K562 (cell line): ENCODE measurements around the gene GADD45G. TPM values are rescaled to one million over a fixed set of nuclear protein-coding genes. Genes with fewer than 3 reads are reported as not detected.

ENCODE experiments used
- ATAC-seq: fragments of 200-7000 bp; cut with Tn5 transposase; 3 replicates; pipeline ENCODE4 v1.9.1; 2020; ENCODE audit warnings: moderate library complexity
- BruUV-seq: library from RNA; stranded (reverse); fragments of 400-500 nt; replicated peaks from 2 replicates; lab custom pipeline; 2021; lab: Mats Ljungman, UMichigan
- CTCF ChIA-PET: fragments of 300-600 bp; formaldehyde crosslinking; extraction: SDS; loops from one replicate; lab custom pipeline; 2021; ENCODE audit warnings: low intra/inter-chr PET ratio; lab: Yijun Ruan, JAX
- POLR2A ChIA-PET: fragments of 300-600, 350-650 bp; sonication (Branson Sonifier 250); formaldehyde crosslinking; extraction: SDS; loops from one replicate; lab custom pipeline; 2021; ENCODE audit warnings: antibody characterized with exemption, inconsistent platforms; lab: Yijun Ruan, JAX
- DNase-seq, 4 experiments: peaks; one replicate each; pipeline versions ENCODE4 v3.0.0 to v3.0.0-alpha.2; 2011 to 2018; ENCODE audit warnings: low spot score in 3 of 4, mixed read lengths in 3 of 4; ENCODE audit errors: extremely low read depth in 1 of 4
- FAIRE-seq: peaks from 2 replicates; lab custom pipeline; 2011; peaks lifted over from hg19 to GRCh38; lab: Jason Lieb, UNC
- H2AFZ ChIP-seq: 2 replicates; pipeline ENCODE4 v1.6.0; 2011; ENCODE audit warnings: low read depth, low read length, control low read depth, inconsistent platforms
- H3K27ac ChIP-seq: fragments of 200-600 bp; 3 replicates; pipeline ENCODE4 v1.8.0; 2011; ENCODE audit warnings: low read depth, mild to moderate bottlenecking, control low read depth, inconsistent platforms, low read length, moderate library complexity, mixed read lengths; ENCODE audit errors: extremely low read depth
- H3K27me3 ChIP-seq, 2 experiments: fragments of 300-600 bp in 1 of 2; 2 replicates in 1 of 2; 3 replicates in 1 of 2; pipeline versions ENCODE4 v1.6.0 to v1.8.0; 2011; ENCODE audit warnings: inconsistent platforms in 2 of 2, low read length in 2 of 2, mild to moderate bottlenecking in 1 of 2, mixed read lengths in 1 of 2, moderate library complexity in 1 of 2; ENCODE audit not compliant: control insufficient read depth in 2 of 2, insufficient read depth in 2 of 2
- H3K36me3 ChIP-seq: fragments of 300-600 bp; 3 replicates; pipeline ENCODE4 v1.8.0; 2011; ENCODE audit warnings: mild to moderate bottlenecking, low read length, inconsistent platforms; ENCODE audit not compliant: control insufficient read depth, insufficient read depth
- H3K4me1 ChIP-seq, 2 experiments: fragments of 200-600 bp in 1 of 2; replicated peaks in 1 of 2; 2 replicates in 1 of 2; 3 replicates in 1 of 2; pipeline versions ENCODE4 v1.5.1 to v1.8.0; 2011; ENCODE audit warnings: inconsistent platforms in 2 of 2, low read length in 2 of 2, mild to moderate bottlenecking in 1 of 2, mixed read lengths in 1 of 2, moderate library complexity in 1 of 2; ENCODE audit not compliant: control insufficient read depth in 2 of 2, insufficient read depth in 2 of 2
- H3K4me2 ChIP-seq: 2 replicates; pipeline ENCODE4 v1.6.1; 2011; ENCODE audit warnings: low read length, control low read depth, inconsistent platforms, mixed read lengths; ENCODE audit not compliant: insufficient read depth
- H3K4me3 ChIP-seq: fragments of 200-600 bp; sonication (generic), shearing (Covaris generic); 2 replicates; pipeline ENCODE4 v1.5.1; 2016; ENCODE audit warnings: control low read depth, inconsistent platforms
- H3K79me2 ChIP-seq: fragments of 200-600 bp; 3 replicates; pipeline ENCODE4 v1.8.0; 2011; ENCODE audit warnings: low read length, inconsistent platforms; ENCODE audit not compliant: control insufficient read depth, insufficient read depth
- H3K9ac ChIP-seq, 2 experiments: 2 replicates each; pipeline versions ENCODE4 v1.6.0 to v1.6.1; 2011; ENCODE audit warnings: low read depth in 2 of 2, low read length in 2 of 2, control low read depth in 1 of 2, inconsistent platforms in 1 of 2, mild to moderate bottlenecking in 1 of 2, mixed read lengths in 1 of 2; ENCODE audit not compliant: insufficient read depth in 1 of 2
- H3K9me1 ChIP-seq: one replicate; pipeline ENCODE4 v1.6.0; 2011; ENCODE audit warnings: inconsistent platforms, mild to moderate bottlenecking, low read length, moderate library complexity; ENCODE audit not compliant: control insufficient read depth, insufficient read depth
- H3K9me3 ChIP-seq: replicated peaks from 2 replicates; pipeline ENCODE4 v1.5.1; 2011; ENCODE audit warnings: low read depth, low read length, inconsistent platforms; ENCODE audit not compliant: control insufficient read depth, insufficient read depth
- H4K20me1 ChIP-seq: replicated peaks from 2 replicates; pipeline ENCODE4 v1.6.1; 2011; ENCODE audit warnings: low read length, inconsistent platforms, mixed read lengths; ENCODE audit not compliant: control insufficient read depth, insufficient read depth
- DIDO1 ChIP-seq: fragments of 450-650 bp; IDR thresholded peaks from 2 replicates; pipeline ENCODE4 v1.6.1; 2016; ENCODE audit warnings: low read depth, missing biosample characterization, missing genetic modification characterization
- HCFC1 ChIP-seq: IDR thresholded peaks from 2 replicates; pipeline ENCODE4 v1.6.1; 2012; ENCODE audit warnings: low read depth, low read length, improper control_type of control experiment
- KAT7 ChIP-seq: sonication (generic); formaldehyde crosslinking; IDR thresholded peaks from 2 replicates; pipeline ENCODE4 v1.8.0; 2022; ENCODE audit warnings: missing genetic modification reagents, mild to moderate bottlenecking, borderline replicate concordance
- PRPF4 ChIP-seq: fragments of 200-400 bp; formaldehyde crosslinking; IDR thresholded peaks from one replicate; pipeline ENCODE4 v1.6.1; 2017; ENCODE audit warnings: low read length, low read depth, mild to moderate bottlenecking; ENCODE audit not compliant: insufficient read depth, poor library complexity, severe bottlenecking
- TCF3 ChIP-seq: sonication (generic); formaldehyde crosslinking; IDR thresholded peaks from 2 replicates; pipeline ENCODE4 v1.4.0; 2020; ENCODE audit warnings: mild to moderate bottlenecking, missing genetic modification reagents
- TCFL5 ChIP-seq: fragments of 250-450 bp; sonication (Bioruptor Pico); conservative IDR thresholded peaks from 2 replicates; pipeline ENCODE4 v1.6.1; 2021; ENCODE audit warnings: mild to moderate bottlenecking, moderate library complexity, matching md5 sums
- TOE1 ChIP-seq, 2 experiments: fragments of 450-650 bp in 1 of 2; sonication (generic) in 1 of 2; formaldehyde crosslinking in 1 of 2; IDR thresholded peaks; 2 replicates each; pipeline versions ENCODE4 v1.7.1 to v1.8.0; 2016 to 2022; ENCODE audit warnings: borderline replicate concordance in 2 of 2, mild to moderate bottlenecking in 2 of 2, antibody characterized with exemption in 1 of 2, inconsistent platforms in 1 of 2, low read depth in 1 of 2, missing genetic modification reagents in 1 of 2, moderate library complexity in 1 of 2
- TRIM24 ChIP-seq, 2 experiments: fragments of 450-650 bp; IDR thresholded peaks; 2 replicates each; pipeline ENCODE4 v1.6.1; 2016
- ZNF24 ChIP-seq: fragments of 450-650 bp; IDR thresholded peaks from 2 replicates; pipeline ENCODE4 v1.6.1; 2016
- ZNF695 ChIP-seq: fragments of 450-650 bp; formaldehyde crosslinking; IDR thresholded peaks from 2 replicates; pipeline ENCODE4 v1.4.0; 2020; ENCODE audit warnings: mild to moderate bottlenecking, moderate library complexity
- ZNF75A ChIP-seq: fragments of 450-650 bp; formaldehyde crosslinking; IDR thresholded peaks from 2 replicates; pipeline ENCODE4 v1.4.0; 2020; ENCODE audit warnings: mild to moderate bottlenecking
- WGBS: fragments of 100-300 bp; shearing (Covaris generic); methylation state at CpG from one replicate; pipeline ENCODE4 v1.1.6; 2016; ENCODE audit warnings: low coverage, mixed read lengths; ENCODE audit not compliant: insufficient coverage; ENCODE audit errors: missing lambda C conversion rate; 5-methylcytosine and 5-hydroxymethylcytosine counted together
- in situ Hi-C: fragments of 300-500 bp; cut with MboI; formaldehyde crosslinking; loops from 4 replicates; pipeline ENCODE4 v1.15.0; 2018; ENCODE audit warnings: inconsistent platforms, mixed read lengths
- intact Hi-C: fragments of 100-400 bp; cut with micrococcal nuclease; formaldehyde crosslinking; loops from 2 replicates; pipeline ENCODE4 v1.14.2; 2022
- polyA plus RNA-seq, 8 experiments: library from polyadenylated mRNA; depleted of rRNA in 4 of 8; stranded (reverse) in 5 of 8; unstranded in 3 of 8; fragments of >200 nt; fragmentation: Nextera tagmentation in 2 of 8; fragmentation: Illumina TruSeq in 1 of 8; extraction: Ambion mirVana in 2 of 8; extraction: Trizol in 1 of 8; gene quantifications; 2 replicates each; pipeline versions ENCODE4 v1.2.1 to v1.2.3, GENCODE V29; 2011 to 2014; ENCODE audit warnings: inconsistent platforms in 1 of 8, missing spikeins in 1 of 8
- total RNA-seq, 7 experiments: library from RNA; depleted of rRNA in 6 of 7; stranded (reverse); fragments of >200 nt in 6 of 7; fragmentation: Illumina TruSeq in 2 of 7; extraction: Trizol in 2 of 7; gene quantifications; 2 replicates each; pipeline versions ENCODE4 v1.2.1 to v1.2.3, GENCODE V29; 2011 to 2021; ENCODE audit warnings: low replicate concordance in 1 of 7
- TF ChIP-seq, protein P1 (sequence below): fragments of 450-650 bp; formaldehyde crosslinking; IDR thresholded peaks from 2 replicates; pipeline ENCODE4 v1.4.0; 2020; ENCODE audit warnings: mild to moderate bottlenecking
- TF ChIP-seq, protein P2 (sequence below): fragments of 250-450 bp; sonication (Bioruptor Pico); IDR thresholded peaks from 2 replicates; pipeline ENCODE4 v1.8.0; 2022; ENCODE audit warnings: moderate library complexity, mild to moderate bottlenecking, inconsistent platforms
- TF ChIP-seq, protein P3 (sequence below): fragments of 250-450 bp; sonication (Bioruptor Pico); IDR thresholded peaks from 2 replicates; pipeline ENCODE4 v1.4.0; 2020; ENCODE audit warnings: mild to moderate bottlenecking, moderate library complexity
- TF ChIP-seq, protein P4 (sequence below): fragments of 250-450 bp; sonication (Bioruptor Pico); IDR thresholded peaks from 2 replicates; pipeline ENCODE4 v1.8.0; 2021; ENCODE audit warnings: mild to moderate bottlenecking, moderate library complexity

The GADD45G gene
- total and polyA plus RNA-seq, 9 of the 15 experiments (the other 6 are each of a cell fraction or from before 2014, with no cell fraction given) = 0.20 to 0.34 TPM; not detected in 7

DNA sequence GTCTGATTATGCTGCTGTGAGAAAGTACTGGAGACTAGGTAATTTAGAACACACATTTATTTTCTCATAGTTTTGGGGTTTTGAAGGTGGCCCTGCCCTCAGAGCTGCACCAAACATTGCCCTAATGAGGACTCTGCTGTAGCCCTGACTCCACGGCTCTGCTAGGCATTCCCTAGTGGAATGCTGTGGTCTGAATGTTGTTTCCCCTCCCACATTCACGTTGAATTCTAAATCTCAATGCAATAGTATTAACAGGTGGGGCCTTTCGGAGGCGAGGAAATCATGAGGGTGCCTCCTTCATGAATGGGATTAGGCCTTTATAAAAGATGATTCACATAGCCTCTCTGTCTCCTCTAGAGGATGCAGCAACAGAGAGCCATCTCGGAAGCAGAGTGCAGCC is 25.7 kb downstream of the GADD45G start (continued):
- TF ChIP-seq TCFL5 (CRISPR knock-in tag) (no peak), PRPF4 (no peak), TRIM24 (IDR thresholded peaks at IDR 0.05) (no peak), KAT7 (no peak), TCF3 (CRISPR knock-in tag) (no peak), ZNF24 (no peak)
- TF ChIP-seq, protein P1, sequence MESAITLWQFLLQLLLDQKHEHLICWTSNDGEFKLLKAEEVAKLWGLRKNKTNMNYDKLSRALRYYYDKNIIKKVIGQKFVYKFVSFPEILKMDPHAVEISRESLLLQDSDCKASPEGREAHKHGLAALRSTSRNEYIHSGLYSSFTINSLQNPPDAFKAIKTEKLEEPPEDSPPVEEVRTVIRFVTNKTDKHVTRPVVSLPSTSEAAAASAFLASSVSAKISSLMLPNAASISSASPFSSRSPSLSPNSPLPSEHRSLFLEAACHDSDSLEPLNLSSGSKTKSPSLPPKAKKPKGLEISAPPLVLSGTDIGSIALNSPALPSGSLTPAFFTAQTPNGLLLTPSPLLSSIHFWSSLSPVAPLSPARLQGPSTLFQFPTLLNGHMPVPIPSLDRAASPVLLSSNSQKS (CRISPR knock-in tag) = no peak

DNA sequence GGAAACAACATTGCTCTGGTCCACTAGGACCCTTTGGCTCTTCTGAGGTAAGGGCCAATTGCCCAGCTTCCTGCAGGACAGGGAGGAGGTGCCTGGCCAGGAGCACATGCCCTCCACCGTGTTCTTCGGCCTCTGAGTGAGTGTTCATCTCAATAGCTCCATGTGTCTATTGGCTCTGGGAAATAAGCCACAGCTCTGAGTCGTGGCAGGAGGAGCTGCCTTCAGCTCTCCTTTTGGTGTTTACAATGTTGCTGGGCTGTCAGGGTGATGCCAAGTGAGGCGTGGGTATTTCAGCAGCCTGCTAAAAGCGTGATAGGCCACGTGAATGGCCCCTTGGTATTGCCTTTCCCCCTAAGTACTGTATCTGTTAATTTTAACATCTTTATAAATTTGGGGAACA is 26.6 kb downstream of the GADD45G start:
- WGBS = 3% methylated on average over 5 of the region's 6 CpGs
- in situ Hi-C loops = no loop called here
- POLR2A ChIA-PET = interaction anchor here (0.8 to 1.2 kb wide), 2 partner anchors 8 to 297 kb away, joined by 3 read pairs; no protein-coding TSS in a partner anchor
- no peak for TF ChIP-seq ZNF75A (CRISPR knock-in tag)
- TF ChIP-seq, protein P2, sequence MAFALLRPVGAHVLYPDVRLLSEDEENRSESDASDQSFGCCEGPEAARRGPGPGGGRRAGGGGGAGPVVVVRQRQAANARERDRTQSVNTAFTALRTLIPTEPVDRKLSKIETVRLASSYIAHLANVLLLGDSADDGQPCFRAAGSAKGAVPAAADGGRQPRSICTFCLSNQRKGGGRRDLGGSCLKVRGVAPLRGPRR (CRISPR knock-in tag) = no peak
- no peak for TF ChIP-seq DIDO1 (tag)
- no peak for TF ChIP-seq ZNF695 (CRISPR knock-in tag)
- TF ChIP-seq, protein P3, sequence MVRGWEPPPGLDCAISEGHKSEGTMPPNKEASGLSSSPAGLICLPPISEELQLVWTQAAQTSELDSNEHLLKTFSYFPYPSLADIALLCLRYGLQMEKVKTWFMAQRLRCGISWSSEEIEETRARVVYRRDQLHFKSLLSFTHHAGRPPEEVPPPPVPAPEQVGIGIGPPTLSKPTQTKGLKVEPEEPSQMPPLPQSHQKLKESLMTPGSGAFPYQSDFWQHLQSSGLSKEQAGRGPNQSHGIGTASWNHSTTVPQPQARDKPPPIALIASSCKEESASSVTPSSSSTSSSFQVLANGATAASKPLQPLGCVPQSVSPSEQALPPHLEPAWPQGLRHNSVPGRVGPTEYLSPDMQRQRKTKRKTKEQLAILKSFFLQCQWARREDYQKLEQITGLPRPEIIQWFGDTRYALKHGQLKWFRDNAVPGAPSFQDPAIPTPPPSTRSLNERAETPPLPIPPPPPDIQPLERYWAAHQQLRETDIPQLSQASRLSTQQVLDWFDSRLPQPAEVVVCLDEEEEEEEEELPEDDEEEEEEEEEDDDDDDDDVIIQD (CRISPR knock-in tag) = no peak
- TF ChIP-seq, protein P4, sequence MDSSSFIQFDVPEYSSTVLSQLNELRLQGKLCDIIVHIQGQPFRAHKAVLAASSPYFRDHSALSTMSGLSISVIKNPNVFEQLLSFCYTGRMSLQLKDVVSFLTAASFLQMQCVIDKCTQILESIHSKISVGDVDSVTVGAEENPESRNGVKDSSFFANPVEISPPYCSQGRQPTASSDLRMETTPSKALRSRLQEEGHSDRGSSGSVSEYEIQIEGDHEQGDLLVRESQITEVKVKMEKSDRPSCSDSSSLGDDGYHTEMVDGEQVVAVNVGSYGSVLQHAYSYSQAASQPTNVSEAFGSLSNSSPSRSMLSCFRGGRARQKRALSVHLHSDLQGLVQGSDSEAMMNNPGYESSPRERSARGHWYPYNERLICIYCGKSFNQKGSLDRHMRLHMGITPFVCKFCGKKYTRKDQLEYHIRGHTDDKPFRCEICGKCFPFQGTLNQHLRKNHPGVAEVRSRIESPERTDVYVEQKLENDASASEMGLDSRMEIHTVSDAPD (CRISPR knock-in tag) = no peak
- TF ChIP-seq TOE1 (IDR thresholded peaks at IDR 0.05; ENCODE audit: borderline replicate concordance) = no peak
- no peak for TF ChIP-seq TOE1 (CRISPR knock-in tag; IDR thresholded peaks at IDR 0.05; ENCODE audit: borderline replicate concordance, low read depth)
- TF ChIP-seq HCFC1 = no peak

More for the DNA sequence above, 26.6 kb downstream of the GADD45G start:
- ATAC-seq (no peak), FAIRE-seq (no peak), DNase-seq (no peak)
- H3K4me3 ChIP-seq = no peak overlapping the region
- H3K4me1 ChIP-seq = no peaks in the 10 kb centered on the region
- no peaks in the 10 kb centered on the region for H3K36me3 ChIP-seq
- H3K79me2 ChIP-seq = no peaks in the 10 kb centered on the region
- BruUV-seq = no TSS peak
- intact Hi-C loops = no loop called here
- peaks cover 3 to 28% of the 10 kb centered on the region in 2 experiments; a peak in 3 of 5 replicates for H3K27me3 ChIP-seq
- no peak overlapping the region for H2AFZ ChIP-seq
- H3K9me1 ChIP-seq = no peaks in the 10 kb centered on the region
- no peaks in the 10 kb centered on the region for H4K20me1 ChIP-seq
- no peak overlapping the region for H3K27ac ChIP-seq
- CTCF ChIA-PET = no interaction called here
- H3K9ac ChIP-seq = no peak overlapping the region
- H3K9me3 ChIP-seq = no peaks in the 10 kb centered on the region
- H3K4me2 ChIP-seq = no peak overlapping the region
